Loucy (cell line): Measurements from ENCODE around the gene KANSL1.

Experiments used
- H2AFZ ChIP-seq: fragments of 200-600 bp; sonication (generic); 2 replicates; pipeline ENCODE4 v1.6.0; 2016; ENCODE audit warnings: antibody characterized with exemption, mild to moderate bottlenecking, low read length, moderate library complexity
- H3F3A ChIP-seq: fragments of 200-600 bp; 2 replicates; pipeline ENCODE4 v1.6.0; 2016; ENCODE audit warnings: antibody characterized with exemption, low read depth, mild to moderate bottlenecking
- H3K27me3 ChIP-seq: fragments of 200-600 bp; sonication (generic); 2 replicates; pipeline ENCODE4 v1.6.1; 2014; ENCODE audit warnings: low read length, mild to moderate bottlenecking; ENCODE audit not compliant: insufficient read depth, poor library complexity, severe bottlenecking
- H3K36me3 ChIP-seq: fragments of 200-600 bp; sonication (generic); 2 replicates; pipeline ENCODE4 v1.6.1; 2016; ENCODE audit warnings: low read length; ENCODE audit not compliant: insufficient read depth
- H3K4me1 ChIP-seq: fragments of 200-600 bp; sonication (generic); 2 replicates; pipeline ENCODE4 v1.5.1; 2014; ENCODE audit warnings: low read length, mild to moderate bottlenecking; ENCODE audit not compliant: insufficient read depth, poor library complexity, severe bottlenecking
- H3K4me2 ChIP-seq: fragments of 200-600 bp; sonication (generic); 2 replicates; pipeline ENCODE4 v1.6.0; 2014; ENCODE audit warnings: antibody characterized with exemption, low read length, low read depth, mild to moderate bottlenecking; ENCODE audit not compliant: poor library complexity, severe bottlenecking
- H3K4me3 ChIP-seq: fragments of 200-600 bp; sonication (generic); 2 replicates; pipeline ENCODE4 v1.5.1; 2014; ENCODE audit warnings: low read length, mild to moderate bottlenecking, mixed read lengths; ENCODE audit not compliant: poor library complexity, severe bottlenecking
- H3K79me2 ChIP-seq: fragments of 200-600 bp; sonication (generic); 2 replicates; pipeline ENCODE4 v1.6.1; 2014; ENCODE audit warnings: low read length; ENCODE audit not compliant: insufficient read depth
- H3K9ac ChIP-seq: fragments of 200-600 bp; sonication (generic); 2 replicates; pipeline ENCODE4 v1.6.0; 2014; ENCODE audit warnings: mild to moderate bottlenecking, low read depth, low read length, moderate library complexity; ENCODE audit not compliant: poor library complexity, severe bottlenecking
- H3K9me2 ChIP-seq: fragments of 200-600 bp; sonication (generic); replicated peaks from 2 replicates; pipeline ENCODE4 v1.6.1; 2016; ENCODE audit warnings: low read depth, low read length, mixed read lengths
- H3K9me3 ChIP-seq: fragments of 200-600 bp; sonication (generic); 2 replicates; pipeline ENCODE4 v1.6.1; 2014; ENCODE audit warnings: mild to moderate bottlenecking, antibody characterized with exemption, low read length, low read depth; ENCODE audit not compliant: insufficient read depth
- H4K20me1 ChIP-seq: fragments of 200-600 bp; sonication (generic); 2 replicates; pipeline ENCODE4 v1.6.0; 2014; ENCODE audit warnings: antibody characterized with exemption, low read length, mild to moderate bottlenecking; ENCODE audit not compliant: insufficient read depth, poor library complexity, severe bottlenecking
- EZH2phosphoT487 ChIP-seq: fragments of 200-600 bp; IDR thresholded peaks from 2 replicates; pipeline ENCODE4 v1.6.1; 2018; ENCODE audit warnings: antibody characterized with exemption, mild to moderate bottlenecking, moderate library complexity, borderline replicate concordance
- TF ChIP-seq, protein P1 (sequence below): fragments of 200-600 bp; sonication (generic); conservative IDR thresholded peaks from 2 replicates; pipeline ENCODE4 v1.5.1; 2014; ENCODE audit warnings: mild to moderate bottlenecking, antibody characterized with exemption, low read length

KANSL1 gene

DNA sequence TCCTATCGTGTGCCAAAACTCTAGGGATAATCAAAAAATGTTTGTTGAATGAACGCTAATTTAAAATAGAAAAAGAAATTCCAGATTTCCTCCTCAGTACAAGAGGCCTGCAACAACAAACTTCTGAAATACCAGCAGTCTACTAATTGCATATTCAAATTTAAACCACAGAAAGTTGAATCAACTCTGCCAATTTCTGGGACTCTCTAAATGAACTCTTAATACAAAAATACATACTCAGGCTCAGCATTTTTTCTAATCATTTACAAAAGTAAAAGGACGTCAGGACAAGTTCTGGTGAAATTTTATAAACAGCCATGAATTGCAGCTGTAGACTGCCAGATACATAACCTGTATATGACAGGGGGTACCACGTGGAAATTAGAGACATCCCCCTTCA is 49.0 kb downstream of the KANSL1 start:
- H3K9ac ChIP-seq: no peak overlapping the region
- H3K79me2 ChIP-seq: peaks cover 97% of the 10 kb centered on the region
- peaks cover 23% of the 10 kb centered on the region for H3K4me1 ChIP-seq
- H2AFZ ChIP-seq: no peak overlapping the region
- H3K4me2 ChIP-seq: no peak overlapping the region
- no peaks in the 10 kb centered on the region for H3K9me2 ChIP-seq
- no peak for TF ChIP-seq EZH2phosphoT487
- TF ChIP-seq, protein P1, sequence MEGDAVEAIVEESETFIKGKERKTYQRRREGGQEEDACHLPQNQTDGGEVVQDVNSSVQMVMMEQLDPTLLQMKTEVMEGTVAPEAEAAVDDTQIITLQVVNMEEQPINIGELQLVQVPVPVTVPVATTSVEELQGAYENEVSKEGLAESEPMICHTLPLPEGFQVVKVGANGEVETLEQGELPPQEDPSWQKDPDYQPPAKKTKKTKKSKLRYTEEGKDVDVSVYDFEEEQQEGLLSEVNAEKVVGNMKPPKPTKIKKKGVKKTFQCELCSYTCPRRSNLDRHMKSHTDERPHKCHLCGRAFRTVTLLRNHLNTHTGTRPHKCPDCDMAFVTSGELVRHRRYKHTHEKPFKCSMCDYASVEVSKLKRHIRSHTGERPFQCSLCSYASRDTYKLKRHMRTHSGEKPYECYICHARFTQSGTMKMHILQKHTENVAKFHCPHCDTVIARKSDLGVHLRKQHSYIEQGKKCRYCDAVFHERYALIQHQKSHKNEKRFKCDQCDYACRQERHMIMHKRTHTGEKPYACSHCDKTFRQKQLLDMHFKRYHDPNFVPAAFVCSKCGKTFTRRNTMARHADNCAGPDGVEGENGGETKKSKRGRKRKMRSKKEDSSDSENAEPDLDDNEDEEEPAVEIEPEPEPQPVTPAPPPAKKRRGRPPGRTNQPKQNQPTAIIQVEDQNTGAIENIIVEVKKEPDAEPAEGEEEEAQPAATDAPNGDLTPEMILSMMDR: no peak
- H3K4me3 ChIP-seq: no peak overlapping the region
- peaks cover 12% of the 10 kb centered on the region; the same call in 1 of the 2 replicates for H3F3A ChIP-seq
- no peaks in the 10 kb centered on the region for H3K9me3 ChIP-seq
- H3K36me3 ChIP-seq: no peaks in the 10 kb centered on the region
- H4K20me1 ChIP-seq: peaks cover 95% of the 10 kb centered on the region
- H3K27me3 ChIP-seq: no peaks in the 10 kb centered on the region

- Histone ChIP-seq H3K36me3 (no peaks in the 10 kb centered on the region), H3K9ac (no peak overlapping the region), H3K9me2 (no peaks in the 10 kb centered on the region), H3K79me2 (peaks cover 97% of the 10 kb centered on the region), H3K4me2 (no peak overlapping the region), H3F3A (peaks cover 12% of the 10 kb centered on the region; the same call in 1 of the 2 replicates), H3K4me3 (no peak overlapping the region), H3K9me3 (no peaks in the 10 kb centered on the region), H2AFZ (no peak overlapping the region), H3K27me3 (no peaks in the 10 kb centered on the region), H4K20me1 (peaks cover 95% of the 10 kb centered on the region), H3K4me1 (peaks cover 23% of the 10 kb centered on the region)
- TF ChIP-seq EZH2phosphoT487: no peak
- TF ChIP-seq, protein P1: no peak
Measured at GRCh38 chr17:46143827-46144236, 49.4 kb downstream of the KANSL1 start.

DNA sequence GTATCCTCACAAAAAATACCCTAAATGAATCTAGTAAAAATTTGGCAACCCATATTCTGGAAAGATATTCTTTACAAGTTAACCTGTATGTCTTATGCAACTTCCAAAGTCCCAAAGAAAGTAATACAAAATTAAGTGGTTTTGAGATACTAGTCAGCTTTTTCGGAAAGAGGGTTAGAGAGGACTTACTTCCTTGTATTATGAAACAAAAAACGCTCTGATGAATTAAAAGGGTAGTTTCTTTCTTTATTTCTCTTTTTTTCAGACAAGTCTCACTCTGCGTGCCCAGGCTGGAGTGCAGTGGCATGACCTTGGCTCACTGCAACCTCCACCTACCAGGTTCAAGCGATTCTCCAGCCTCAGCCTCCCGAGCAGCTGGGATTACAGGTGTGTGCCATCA is 51.6 kb downstream of the KANSL1 start:
- Histone ChIP-seq H2AFZ (no peak overlapping the region), H3K36me3 (no peaks in the 10 kb centered on the region), H3K4me3 (no peak overlapping the region), H3F3A (peaks cover 5% of the 10 kb centered on the region; the same call in 1 of the 2 replicates), H3K9ac (no peak overlapping the region), H3K27me3 (no peaks in the 10 kb centered on the region), H3K9me2 (no peaks in the 10 kb centered on the region), H3K4me1 (peaks cover 14% of the 10 kb centered on the region), H3K4me2 (no peak overlapping the region), H4K20me1 (peaks cover 95% of the 10 kb centered on the region), H3K9me3 (no peaks in the 10 kb centered on the region), H3K79me2 (peaks cover 97% of the 10 kb centered on the region)
- TF ChIP-seq EZH2phosphoT487: no peak
- TF ChIP-seq, protein P1: no peak
